ENCODE data around the gene FGF22.

DNA sequence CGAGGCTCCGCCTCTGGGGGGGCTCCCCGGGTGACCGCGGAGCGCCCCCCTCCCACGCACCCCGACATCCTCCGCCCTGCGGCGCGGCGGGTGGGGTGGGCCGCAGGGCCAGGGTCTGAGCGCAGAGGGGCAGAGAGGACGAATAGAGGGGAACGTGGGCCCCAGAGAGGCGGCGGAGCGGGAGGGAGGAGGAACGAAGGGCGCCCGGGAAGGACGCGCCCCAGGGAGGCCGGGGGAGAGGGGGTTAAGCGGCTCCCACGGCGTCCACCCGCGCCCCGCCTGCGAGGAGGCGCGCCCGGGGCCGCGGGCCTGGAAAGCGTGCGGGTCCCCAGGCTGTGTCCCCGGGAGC, 49.0 kb upstream of the FGF22 start:
- TF ChIP-seq, protein P1, sequence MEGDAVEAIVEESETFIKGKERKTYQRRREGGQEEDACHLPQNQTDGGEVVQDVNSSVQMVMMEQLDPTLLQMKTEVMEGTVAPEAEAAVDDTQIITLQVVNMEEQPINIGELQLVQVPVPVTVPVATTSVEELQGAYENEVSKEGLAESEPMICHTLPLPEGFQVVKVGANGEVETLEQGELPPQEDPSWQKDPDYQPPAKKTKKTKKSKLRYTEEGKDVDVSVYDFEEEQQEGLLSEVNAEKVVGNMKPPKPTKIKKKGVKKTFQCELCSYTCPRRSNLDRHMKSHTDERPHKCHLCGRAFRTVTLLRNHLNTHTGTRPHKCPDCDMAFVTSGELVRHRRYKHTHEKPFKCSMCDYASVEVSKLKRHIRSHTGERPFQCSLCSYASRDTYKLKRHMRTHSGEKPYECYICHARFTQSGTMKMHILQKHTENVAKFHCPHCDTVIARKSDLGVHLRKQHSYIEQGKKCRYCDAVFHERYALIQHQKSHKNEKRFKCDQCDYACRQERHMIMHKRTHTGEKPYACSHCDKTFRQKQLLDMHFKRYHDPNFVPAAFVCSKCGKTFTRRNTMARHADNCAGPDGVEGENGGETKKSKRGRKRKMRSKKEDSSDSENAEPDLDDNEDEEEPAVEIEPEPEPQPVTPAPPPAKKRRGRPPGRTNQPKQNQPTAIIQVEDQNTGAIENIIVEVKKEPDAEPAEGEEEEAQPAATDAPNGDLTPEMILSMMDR (CRISPR knock-in tag; IDR thresholded peaks at IDR 0.05), result no peak
- TF ChIP-seq SP1 (IDR thresholded peaks at IDR 0.05) (no peak), SP1 (CRISPR knock-in tag; IDR thresholded peaks at IDR 0.05) (no peak), POLR2AphosphoS5 (IDR thresholded peaks at IDR 0.05; ENCODE audit: low read depth, low read length) (no peak), TAF15 (IDR thresholded peaks at IDR 0.05; ENCODE audit: low read depth, low read length, poor library complexity, severe bottlenecking) (no peak), ZKSCAN1 (IDR thresholded peaks at IDR 0.05; ENCODE audit: low read length) (no peak), SMC3 (IDR thresholded peaks at IDR 0.05; ENCODE audit: low read length) (no peak)
- TF ChIP-seq, protein P2, sequence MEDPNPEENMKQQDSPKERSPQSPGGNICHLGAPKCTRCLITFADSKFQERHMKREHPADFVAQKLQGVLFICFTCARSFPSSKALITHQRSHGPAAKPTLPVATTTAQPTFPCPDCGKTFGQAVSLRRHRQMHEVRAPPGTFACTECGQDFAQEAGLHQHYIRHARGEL (CRISPR knock-in tag; IDR thresholded peaks at IDR 0.05), result no peak
